WTC11 (cell line): ENCODE data around the gene SMARCC2. TPM values are rescaled to one million over a fixed set of nuclear protein-coding genes. Genes with fewer than 3 reads are reported as not detected.

ENCODE experiments used
- ATAC-seq: fragments of 200-7000 bp; cut with Tn5 transposase; 2 replicates; pipeline ENCODE4 v1.10.0; 2021; ENCODE audit warnings: mild to moderate bottlenecking, moderate library complexity
- CTCF ChIA-PET: fragments of 300-600 bp; sonication (Branson Sonifier 250); formaldehyde crosslinking; loops from one replicate; lab custom pipeline; 2021; ENCODE audit warnings: antibody characterized with exemption; lab: Charles Lee
- POLR2A ChIA-PET: fragments of 350-600 bp; sonication (Branson Sonifier 250); formaldehyde crosslinking; loops from one replicate; lab custom pipeline; 2021; ENCODE audit warnings: antibody characterized with exemption; lab: Charles Lee
- DNase-seq: peaks from one replicate; pipeline ENCODE4 v3.0.0; 2021; ENCODE audit warnings: low spot score
- H3K27ac Mint-ChIP-seq: 2 replicates; pipeline ENCODE4 v1.8.0; 2021; ENCODE audit warnings: mixed read lengths
- H3K27me3 Mint-ChIP-seq: 2 replicates; pipeline ENCODE4 v1.8.0; 2021; ENCODE audit warnings: low read depth, mild to moderate bottlenecking, moderate library complexity, mixed read lengths
- H3K36me3 Mint-ChIP-seq: 2 replicates; pipeline ENCODE4 v1.8.0; 2021; ENCODE audit warnings: mixed read lengths
- H3K4me1 Mint-ChIP-seq: 2 replicates; pipeline ENCODE4 v1.8.0; 2022; ENCODE audit warnings: mixed read lengths
- H3K4me3 Mint-ChIP-seq: 2 replicates; pipeline ENCODE4 v1.8.0; 2021; ENCODE audit warnings: mild to moderate bottlenecking, moderate library complexity, mixed read lengths
- H3K9me3 Mint-ChIP-seq: 2 replicates; pipeline ENCODE4 v1.8.0; 2021; ENCODE audit warnings: mixed read lengths
- AFF4 ChIP-seq: sonication (generic); formaldehyde crosslinking; IDR thresholded peaks from 2 replicates; pipeline ENCODE4 v1.8.1; 2023; ENCODE audit warnings: mild to moderate bottlenecking, missing genetic modification reagents, borderline replicate concordance
- CBFB ChIP-seq: sonication (generic); formaldehyde crosslinking; IDR thresholded peaks from 2 replicates; pipeline ENCODE4 v1.8.1; 2022; ENCODE audit warnings: mild to moderate bottlenecking, low read depth, missing genetic modification reagents
- CDX4 ChIP-seq: fragments of 250-450 bp; sonication (Bioruptor Pico); IDR thresholded peaks from 2 replicates; pipeline ENCODE4 v1.9.0; 2021; ENCODE audit warnings: moderate library complexity, mild to moderate bottlenecking, inconsistent platforms, borderline replicate concordance
- CREM ChIP-seq: sonication (generic); formaldehyde crosslinking; IDR thresholded peaks from 2 replicates; pipeline ENCODE4 v1.8.1; 2022; ENCODE audit warnings: mild to moderate bottlenecking, missing genetic modification reagents, moderate library complexity
- EMX1 ChIP-seq: fragments of 250-450 bp; sonication (Bioruptor Pico); IDR thresholded peaks from 2 replicates; pipeline ENCODE4 v1.8.0; 2021; ENCODE audit warnings: mild to moderate bottlenecking
- FOXP1 ChIP-seq: sonication (generic); formaldehyde crosslinking; IDR thresholded peaks from 2 replicates; pipeline ENCODE4 v1.8.0; 2022; ENCODE audit warnings: missing genetic modification reagents, mild to moderate bottlenecking, moderate library complexity, borderline replicate concordance
- GTF2I ChIP-seq: fragments of 250-450 bp; sonication (Bioruptor Pico); conservative IDR thresholded peaks from 2 replicates; pipeline ENCODE4 v1.4.0; 2021; ENCODE audit warnings: mild to moderate bottlenecking
- HMGA2 ChIP-seq: fragments of 250-450 bp; sonication (Bioruptor Pico); IDR thresholded peaks from 2 replicates; pipeline ENCODE4 v1.4.0; 2021; ENCODE audit warnings: mild to moderate bottlenecking, moderate library complexity
- KAT7 ChIP-seq: sonication (generic); formaldehyde crosslinking; IDR thresholded peaks from 2 replicates; pipeline ENCODE4 v1.8.1; 2023; ENCODE audit warnings: missing genetic modification reagents, mild to moderate bottlenecking, borderline replicate concordance
- NR3C1 ChIP-seq: sonication (generic); formaldehyde crosslinking; conservative IDR thresholded peaks from 2 replicates; pipeline ENCODE4 v1.8.1; 2023; ENCODE audit warnings: low read depth, mild to moderate bottlenecking, missing genetic modification reagents
- OVOL2 ChIP-seq: fragments of 250-450 bp; sonication (Bioruptor Pico); IDR thresholded peaks from 2 replicates; pipeline ENCODE4 v1.9.0; 2021; ENCODE audit warnings: mild to moderate bottlenecking, borderline replicate concordance
- SOX15 ChIP-seq: fragments of 250-450 bp; sonication (Bioruptor Pico); IDR thresholded peaks from 2 replicates; pipeline ENCODE4 v1.9.0; 2021; ENCODE audit warnings: mild to moderate bottlenecking
- TCF7 ChIP-seq: sonication (generic); formaldehyde crosslinking; IDR thresholded peaks from 2 replicates; pipeline ENCODE4 v1.8.0; 2022; ENCODE audit warnings: mild to moderate bottlenecking, low read depth, missing genetic modification reagents, moderate library complexity
- TEAD4 ChIP-seq: sonication (generic); formaldehyde crosslinking; IDR thresholded peaks from 2 replicates; pipeline ENCODE4 v1.8.0; 2022; ENCODE audit warnings: mild to moderate bottlenecking, missing genetic modification reagents
- ZNF138 ChIP-seq: sonication (generic); formaldehyde crosslinking; conservative IDR thresholded peaks from 2 replicates; pipeline ENCODE4 v1.8.1; 2022; ENCODE audit warnings: mild to moderate bottlenecking, moderate library complexity, missing genetic modification reagents
- ZNF425 ChIP-seq: fragments of 250-450 bp; sonication (Bioruptor Pico); conservative IDR thresholded peaks from 2 replicates; pipeline ENCODE4 v1.9.0; 2021; ENCODE audit warnings: mild to moderate bottlenecking
- total RNA-seq: library from RNA; stranded (reverse); gene quantifications from 3 replicates; pipeline ENCODE4 v1.2.3, GENCODE V29; 2021
- TF ChIP-seq, protein P1 (sequence below): fragments of 250-450 bp; sonication (Bioruptor Pico); IDR thresholded peaks from 2 replicates; pipeline ENCODE4 v1.9.0; 2021; ENCODE audit warnings: mild to moderate bottlenecking
- TF ChIP-seq, protein P2 (sequence below): sonication (generic); formaldehyde crosslinking; conservative IDR thresholded peaks from 2 replicates; pipeline ENCODE4 v1.8.1; 2022; ENCODE audit warnings: mild to moderate bottlenecking, missing genetic modification reagents
- TF ChIP-seq, protein P3 (sequence below): sonication (generic); formaldehyde crosslinking; IDR thresholded peaks from 2 replicates; pipeline ENCODE4 v1.8.0; 2022; ENCODE audit warnings: mild to moderate bottlenecking, missing genetic modification reagents
- TF ChIP-seq, protein P4 (sequence below): sonication (generic); formaldehyde crosslinking; IDR thresholded peaks from 2 replicates; pipeline ENCODE4 v1.8.0; 2023; ENCODE audit warnings: missing genetic modification reagents
- TF ChIP-seq, protein P5 (sequence below): sonication (generic); formaldehyde crosslinking; IDR thresholded peaks from 2 replicates; pipeline ENCODE4 v1.8.0; 2022; ENCODE audit warnings: mild to moderate bottlenecking, missing genetic modification reagents
- TF ChIP-seq, protein P6 (sequence below): fragments of 250-450 bp; sonication (Bioruptor Pico); IDR thresholded peaks from 2 replicates; pipeline ENCODE4 v2.1.2; 2022; ENCODE audit warnings: mild to moderate bottlenecking, moderate library complexity

SMARCC2 gene
- total RNA-seq, 1 experiment from 2014 or later = 76.8 TPM

- peaks cover 12% of the 10 kb centered on the region for H3K9me3 Mint-ChIP-seq
- ChIA-PET CTCF (interaction anchor here (1.2 kb wide), 1 partner anchor 10 kb away, joined by 3 read pairs; the partner anchor contains the start of gene ESYT1), POLR2A (interaction anchor here (0.6 to 0.9 kb wide), 2 partner anchors 27 to 28 kb away, joined by 3 read pairs; no protein-coding TSS in a partner anchor)
- H3K4me1 Mint-ChIP-seq = no peaks in the 10 kb centered on the region
- H3K4me3 Mint-ChIP-seq = no peak overlapping the region
- ATAC-seq (no peak), DNase-seq (no peak)
- H3K36me3 Mint-ChIP-seq = peaks cover 83% of the 10 kb centered on the region
- H3K27ac Mint-ChIP-seq = no peak overlapping the region
- TF ChIP-seq CBFB (CRISPR knock-in tag) = no peak
- no peak for TF ChIP-seq EMX1 (CRISPR knock-in tag)
- TF ChIP-seq TCF7 (CRISPR knock-in tag) = no peak
- TF ChIP-seq, protein P1, sequence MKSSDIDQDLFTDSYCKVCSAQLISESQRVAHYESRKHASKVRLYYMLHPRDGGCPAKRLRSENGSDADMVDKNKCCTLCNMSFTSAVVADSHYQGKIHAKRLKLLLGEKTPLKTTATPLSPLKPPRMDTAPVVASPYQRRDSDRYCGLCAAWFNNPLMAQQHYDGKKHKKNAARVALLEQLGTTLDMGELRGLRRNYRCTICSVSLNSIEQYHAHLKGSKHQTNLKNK (CRISPR knock-in tag) = no peak
- TF ChIP-seq, protein P2, sequence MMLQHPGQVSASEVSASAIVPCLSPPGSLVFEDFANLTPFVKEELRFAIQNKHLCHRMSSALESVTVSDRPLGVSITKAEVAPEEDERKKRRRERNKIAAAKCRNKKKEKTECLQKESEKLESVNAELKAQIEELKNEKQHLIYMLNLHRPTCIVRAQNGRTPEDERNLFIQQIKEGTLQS (CRISPR knock-in tag) = no peak
- TF ChIP-seq TEAD4 = no peak
- TF ChIP-seq KAT7 (CRISPR knock-in tag) = no peak
- no peak for TF ChIP-seq CDX4 (CRISPR knock-in tag)
- TF ChIP-seq, protein P3, sequence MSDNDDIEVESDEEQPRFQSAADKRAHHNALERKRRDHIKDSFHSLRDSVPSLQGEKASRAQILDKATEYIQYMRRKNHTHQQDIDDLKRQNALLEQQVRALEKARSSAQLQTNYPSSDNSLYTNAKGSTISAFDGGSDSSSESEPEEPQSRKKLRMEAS = no peak
- TF ChIP-seq CREM = no peak
- TF ChIP-seq, protein P4, sequence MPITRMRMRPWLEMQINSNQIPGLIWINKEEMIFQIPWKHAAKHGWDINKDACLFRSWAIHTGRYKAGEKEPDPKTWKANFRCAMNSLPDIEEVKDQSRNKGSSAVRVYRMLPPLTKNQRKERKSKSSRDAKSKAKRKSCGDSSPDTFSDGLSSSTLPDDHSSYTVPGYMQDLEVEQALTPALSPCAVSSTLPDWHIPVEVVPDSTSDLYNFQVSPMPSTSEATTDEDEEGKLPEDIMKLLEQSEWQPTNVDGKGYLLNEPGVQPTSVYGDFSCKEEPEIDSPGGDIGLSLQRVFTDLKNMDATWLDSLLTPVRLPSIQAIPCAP (CRISPR knock-in tag) = no peak
- TF ChIP-seq, all 79 proteins: peak for 0
- H3K27me3 Mint-ChIP-seq = no peaks in the 10 kb centered on the region
Observed at GRCh38 chr12:56137853-56138571, 51.3 kb downstream of the SMARCC2 start.

GRCh38 chr12:56134897-56135296, 54.4 kb downstream of the SMARCC2 start:
- Mint-ChIP-seq H3K4me3 (no peak overlapping the region), H3K4me1 (peaks cover 5% of the 10 kb centered on the region), H3K9me3 (peaks cover 3% of the 10 kb centered on the region), H3K36me3 (peaks cover 83% of the 10 kb centered on the region), H3K27me3 (no peaks in the 10 kb centered on the region), H3K27ac (no peak overlapping the region)
- ATAC-seq = no peak
- no peak for DNase-seq
- CTCF ChIA-PET = interaction anchor here (0.7 kb wide), 2 partner anchors 54 to 55 kb away, joined by 3 read pairs; no protein-coding TSS in a partner anchor
- TF ChIP-seq TCF7 (CRISPR knock-in tag) = no peak
- TF ChIP-seq, protein P5, sequence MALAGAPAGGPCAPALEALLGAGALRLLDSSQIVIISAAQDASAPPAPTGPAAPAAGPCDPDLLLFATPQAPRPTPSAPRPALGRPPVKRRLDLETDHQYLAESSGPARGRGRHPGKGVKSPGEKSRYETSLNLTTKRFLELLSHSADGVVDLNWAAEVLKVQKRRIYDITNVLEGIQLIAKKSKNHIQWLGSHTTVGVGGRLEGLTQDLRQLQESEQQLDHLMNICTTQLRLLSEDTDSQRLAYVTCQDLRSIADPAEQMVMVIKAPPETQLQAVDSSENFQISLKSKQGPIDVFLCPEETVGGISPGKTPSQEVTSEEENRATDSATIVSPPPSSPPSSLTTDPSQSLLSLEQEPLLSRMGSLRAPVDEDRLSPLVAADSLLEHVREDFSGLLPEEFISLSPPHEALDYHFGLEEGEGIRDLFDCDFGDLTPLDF = no peak
- TF ChIP-seq EMX1 (CRISPR knock-in tag) = no peak
- TF ChIP-seq AFF4 = no peak
- no peak for TF ChIP-seq SOX15 (CRISPR knock-in tag)
- TF ChIP-seq ZNF425 (CRISPR knock-in tag) = no peak
- no peak for TF ChIP-seq FOXP1 (CRISPR knock-in tag)
- TF ChIP-seq, protein P6, sequence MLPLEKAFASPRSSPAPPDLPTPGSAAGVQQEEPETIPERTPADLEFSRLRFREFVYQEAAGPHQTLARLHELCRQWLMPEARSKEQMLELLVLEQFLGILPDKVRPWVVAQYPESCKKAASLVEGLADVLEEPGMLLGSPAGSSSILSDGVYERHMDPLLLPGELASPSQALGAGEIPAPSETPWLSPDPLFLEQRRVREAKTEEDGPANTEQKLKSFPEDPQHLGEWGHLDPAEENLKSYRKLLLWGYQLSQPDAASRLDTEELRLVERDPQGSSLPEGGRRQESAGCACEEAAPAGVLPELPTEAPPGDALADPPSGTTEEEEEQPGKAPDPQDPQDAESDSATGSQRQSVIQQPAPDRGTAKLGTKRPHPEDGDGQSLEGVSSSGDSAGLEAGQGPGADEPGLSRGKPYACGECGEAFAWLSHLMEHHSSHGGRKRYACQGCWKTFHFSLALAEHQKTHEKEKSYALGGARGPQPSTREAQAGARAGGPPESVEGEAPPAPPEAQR = no peak
- no peak for TF ChIP-seq NR3C1 (CRISPR knock-in tag)
- TF ChIP-seq GTF2I (CRISPR knock-in tag) = no peak
- no peak for TF ChIP-seq OVOL2 (CRISPR knock-in tag)
- no peak for TF ChIP-seq TEAD4
- no peak for TF ChIP-seq HMGA2 (CRISPR knock-in tag)
- no peak for TF ChIP-seq ZNF138 (CRISPR knock-in tag)
- POLR2A ChIA-PET = no interaction called here
